Endothelial cell (in vitro differentiated cells): Measurements from ENCODE around the gene SCAPER. TPM values are rescaled to one million over a fixed set of nuclear protein-coding genes. Genes with fewer than 3 reads are reported as not detected.

ENCODE experiments used
- DNase-seq: peaks from one replicate; pipeline ENCODE4 v3.0.0; 2021; ENCODE audit warnings: low spot score
- H3K27ac Mint-ChIP-seq: one replicate; pipeline ENCODE4 v1.8.0; 2021; ENCODE audit warnings: mixed read lengths, inconsistent platforms; ENCODE audit not compliant: unreplicated experiment
- H3K27me3 Mint-ChIP-seq: one replicate; pipeline ENCODE4 v1.8.0; 2021; ENCODE audit warnings: mild to moderate bottlenecking, moderate library complexity, mixed read lengths, inconsistent platforms; ENCODE audit not compliant: unreplicated experiment
- H3K36me3 Mint-ChIP-seq: one replicate; pipeline ENCODE4 v1.8.0; 2021; ENCODE audit warnings: mild to moderate bottlenecking, low read depth, mixed read lengths, inconsistent platforms; ENCODE audit not compliant: unreplicated experiment
- H3K4me1 Mint-ChIP-seq: one replicate; pipeline ENCODE4 v1.8.0; 2021; ENCODE audit warnings: mild to moderate bottlenecking, mixed read lengths, inconsistent platforms; ENCODE audit not compliant: unreplicated experiment
- H3K4me3 Mint-ChIP-seq: one replicate; pipeline ENCODE4 v1.8.0; 2021; ENCODE audit warnings: mild to moderate bottlenecking, mixed read lengths, inconsistent platforms; ENCODE audit not compliant: unreplicated experiment
- H3K9me3 Mint-ChIP-seq: one replicate; pipeline ENCODE4 v1.8.0; 2021; ENCODE audit warnings: mixed read lengths, inconsistent platforms; ENCODE audit not compliant: unreplicated experiment
- total RNA-seq: library from RNA; stranded (reverse); fragmentation: NEBNext Ultra II Directional; extraction: Animal tissue kit (Norgen Biotek cat#: 25700); gene quantifications from one replicate; pipeline ENCODE4 v1.2.1, GENCODE V29; 2021; ENCODE audit not compliant: unreplicated experiment
- TF ChIP-seq, protein P1 (sequence below): fragments of 200-600 bp; sonication (generic); IDR thresholded peaks from one replicate; pipeline ENCODE4 v1.5.0; 2021; ENCODE audit warnings: antibody characterized with exemption; ENCODE audit not compliant: unreplicated experiment

The SCAPER gene
- total RNA-seq, 1 donor from 2014 or later = 18.1 TPM

DNA sequence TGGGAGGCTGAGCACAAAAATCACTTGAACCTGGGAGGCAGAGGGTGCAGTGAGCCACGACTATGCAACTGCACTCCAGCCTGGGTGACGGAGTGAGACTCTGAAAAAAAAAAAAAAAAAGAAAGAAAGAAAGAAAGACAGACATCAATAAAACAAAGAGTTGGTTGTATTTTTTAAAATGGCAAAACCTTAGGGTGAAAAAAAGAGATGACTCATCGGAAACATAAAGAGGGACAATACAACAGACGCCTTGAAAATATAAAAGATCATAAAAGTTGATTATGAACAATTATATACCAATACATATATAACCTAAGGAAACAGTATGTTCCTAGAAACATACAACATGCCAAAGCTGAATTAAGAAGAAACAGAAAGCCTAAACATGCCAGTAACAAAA is 92.8 kb downstream of the SCAPER start:
- H3K4me1 Mint-ChIP-seq = no peaks in the 10 kb centered on the region
- H3K4me3 Mint-ChIP-seq = no peak overlapping the region
- TF ChIP-seq, protein P1, sequence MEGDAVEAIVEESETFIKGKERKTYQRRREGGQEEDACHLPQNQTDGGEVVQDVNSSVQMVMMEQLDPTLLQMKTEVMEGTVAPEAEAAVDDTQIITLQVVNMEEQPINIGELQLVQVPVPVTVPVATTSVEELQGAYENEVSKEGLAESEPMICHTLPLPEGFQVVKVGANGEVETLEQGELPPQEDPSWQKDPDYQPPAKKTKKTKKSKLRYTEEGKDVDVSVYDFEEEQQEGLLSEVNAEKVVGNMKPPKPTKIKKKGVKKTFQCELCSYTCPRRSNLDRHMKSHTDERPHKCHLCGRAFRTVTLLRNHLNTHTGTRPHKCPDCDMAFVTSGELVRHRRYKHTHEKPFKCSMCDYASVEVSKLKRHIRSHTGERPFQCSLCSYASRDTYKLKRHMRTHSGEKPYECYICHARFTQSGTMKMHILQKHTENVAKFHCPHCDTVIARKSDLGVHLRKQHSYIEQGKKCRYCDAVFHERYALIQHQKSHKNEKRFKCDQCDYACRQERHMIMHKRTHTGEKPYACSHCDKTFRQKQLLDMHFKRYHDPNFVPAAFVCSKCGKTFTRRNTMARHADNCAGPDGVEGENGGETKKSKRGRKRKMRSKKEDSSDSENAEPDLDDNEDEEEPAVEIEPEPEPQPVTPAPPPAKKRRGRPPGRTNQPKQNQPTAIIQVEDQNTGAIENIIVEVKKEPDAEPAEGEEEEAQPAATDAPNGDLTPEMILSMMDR = no peak
- no peaks in the 10 kb centered on the region for H3K9me3 Mint-ChIP-seq
- H3K27me3 Mint-ChIP-seq = peaks cover 1% of the 10 kb centered on the region
- DNase-seq = no peak
- H3K27ac Mint-ChIP-seq = no peak overlapping the region
- H3K36me3 Mint-ChIP-seq = no peaks in the 10 kb centered on the region

DNA sequence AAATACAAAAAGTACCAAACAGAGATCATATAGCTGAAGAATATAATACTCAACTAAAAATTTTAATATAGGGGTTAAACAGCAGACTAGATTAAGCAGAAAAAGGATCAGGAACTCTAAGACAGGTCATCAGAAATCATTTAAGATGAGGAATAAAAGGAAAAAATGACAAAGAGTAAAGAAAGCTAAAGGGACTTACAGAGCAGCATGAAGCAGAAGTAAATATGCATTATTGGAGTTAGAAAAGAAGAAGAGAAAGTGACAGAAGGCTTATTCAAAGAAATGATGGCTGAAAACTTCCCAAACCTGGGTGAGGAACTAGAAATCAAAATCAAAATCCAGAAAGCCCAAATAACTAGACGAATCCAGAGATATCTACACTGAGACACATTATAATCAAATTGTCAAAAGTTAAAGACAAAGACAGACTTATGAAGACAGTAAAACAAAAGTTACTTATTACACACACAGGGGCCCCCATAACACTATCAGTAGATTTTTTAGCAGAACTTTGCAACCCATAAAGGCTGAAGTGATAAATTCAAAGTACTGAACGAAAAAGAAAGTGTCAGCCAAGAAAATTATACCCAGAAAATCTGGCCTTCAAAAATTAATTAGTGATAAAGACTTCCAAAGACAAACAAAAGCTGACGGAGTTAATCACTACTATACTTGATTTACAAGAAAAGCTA is 95.6 kb downstream of the SCAPER start:
- H3K36me3 Mint-ChIP-seq = no peaks in the 10 kb centered on the region
- no peaks in the 10 kb centered on the region for H3K9me3 Mint-ChIP-seq
- no peak overlapping the region for H3K27ac Mint-ChIP-seq
- no peak overlapping the region for H3K4me3 Mint-ChIP-seq
- TF ChIP-seq, protein P1 = no peak
- peaks cover 3% of the 10 kb centered on the region for H3K27me3 Mint-ChIP-seq
- no peaks in the 10 kb centered on the region for H3K4me1 Mint-ChIP-seq
- no peak for DNase-seq

DNA sequence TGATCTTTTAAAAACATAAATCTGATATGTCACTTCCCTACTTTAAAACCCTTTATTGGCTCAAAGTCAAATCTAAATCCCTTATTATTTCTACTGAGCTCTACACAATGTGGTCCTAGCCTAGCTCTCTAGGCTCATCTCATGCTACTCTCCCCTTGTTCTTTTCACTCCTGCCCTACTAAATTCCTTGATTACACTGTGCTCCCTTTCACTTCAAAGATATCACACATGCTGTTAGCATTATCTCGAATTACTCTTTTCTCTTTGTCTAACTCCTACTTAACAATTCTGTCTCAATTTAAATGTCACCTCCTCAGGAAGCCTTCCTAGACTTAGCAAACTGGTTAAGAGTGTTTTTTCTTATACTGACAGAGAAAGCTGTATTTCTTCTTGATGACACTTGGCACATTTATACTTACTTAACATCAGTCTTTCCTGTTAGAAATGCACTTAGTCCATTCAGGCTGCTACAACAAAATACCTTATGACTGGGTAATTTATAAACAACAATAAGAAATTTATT is 102.0 kb downstream of the SCAPER start:
- Mint-ChIP-seq H3K27me3 (peaks cover 1% of the 10 kb centered on the region), H3K9me3 (no peaks in the 10 kb centered on the region), H3K27ac (no peak overlapping the region), H3K4me3 (no peak overlapping the region), H3K4me1 (no peaks in the 10 kb centered on the region), H3K36me3 (no peaks in the 10 kb centered on the region)
- no peak for DNase-seq
- TF ChIP-seq, protein P1 = no peak

DNA sequence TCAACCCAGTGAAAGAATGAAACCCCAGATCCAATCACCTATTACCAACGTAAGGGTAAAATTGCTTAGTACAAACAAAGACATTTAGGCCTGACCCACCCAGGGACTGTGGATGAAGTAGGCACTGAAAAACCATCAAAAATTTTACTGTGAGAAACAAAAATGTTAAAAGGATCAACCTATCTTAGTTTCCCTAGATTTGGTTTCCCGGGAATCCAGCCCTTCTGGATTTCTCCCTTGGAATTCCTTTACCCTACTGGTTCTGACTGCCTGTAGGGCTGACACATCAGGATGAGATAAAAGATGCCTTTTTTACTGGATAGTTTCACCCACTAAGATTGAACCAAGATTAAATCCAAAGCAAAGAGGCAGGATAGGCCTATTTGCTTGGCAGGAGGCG is 102.7 kb downstream of the SCAPER start:
- DNase-seq = no peak
- H3K36me3 Mint-ChIP-seq = no peaks in the 10 kb centered on the region
- no peaks in the 10 kb centered on the region for H3K4me1 Mint-ChIP-seq
- TF ChIP-seq, protein P1 = no peak
- H3K9me3 Mint-ChIP-seq = no peaks in the 10 kb centered on the region
- H3K27me3 Mint-ChIP-seq = peaks cover 1% of the 10 kb centered on the region
- H3K27ac Mint-ChIP-seq = no peak overlapping the region
- H3K4me3 Mint-ChIP-seq = no peak overlapping the region

DNA sequence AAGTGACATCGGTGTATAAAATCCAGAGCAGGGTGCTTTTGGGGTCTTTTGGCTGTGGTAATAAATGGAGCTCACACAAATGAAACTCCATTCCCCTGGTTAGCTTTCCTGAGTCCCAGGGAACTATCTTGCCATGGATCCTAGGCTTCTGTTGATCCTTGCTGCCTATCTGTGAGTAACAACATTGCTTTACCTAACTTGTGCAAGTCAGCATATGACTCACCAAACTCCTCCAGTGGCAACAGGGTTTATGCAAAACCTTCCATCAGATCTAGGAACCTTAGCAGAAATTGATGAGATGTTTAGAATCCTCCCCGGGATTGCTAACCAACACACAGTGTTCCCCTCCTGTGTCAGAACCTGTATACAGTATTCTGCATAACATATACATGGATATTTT is 105.4 kb downstream of the SCAPER start:
- Mint-ChIP-seq H3K27me3 (no peaks in the 10 kb centered on the region), H3K4me3 (no peak overlapping the region), H3K9me3 (no peaks in the 10 kb centered on the region), H3K4me1 (no peaks in the 10 kb centered on the region), H3K36me3 (no peaks in the 10 kb centered on the region), H3K27ac (no peak overlapping the region)
- TF ChIP-seq, protein P1 = no peak
- DNase-seq = no peak
